Measurements from ENCODE around the gene ANKUB1.

The ANKUB1 gene

GRCh38 chr3:149763565-149764195 is 28.7 kb downstream of the ANKUB1 start:
- no peak for DNase-seq (ENCODE audit: low spot score)

GRCh38 chr3:149753717-149754116 is 38.6 kb downstream of the ANKUB1 start:
- no peak for DNase-seq (ENCODE audit: low spot score)

- no peak for DNase-seq (ENCODE audit: low spot score)
These were observed 39.6 kb downstream of the ANKUB1 start for GRCh38 chr3:149752788-149753136.

GRCh38 chr3:149752051-149752787 is 40.1 kb downstream of the ANKUB1 start, which contains the start of gene COMMD2:
Gene COMMD2, minus strand, starts transcription at chr3:149752489. Its CDS starts 45 bp downstream, at chr3:149752444.
- peak; percentile 80 for DNase-seq (ENCODE audit: low spot score)

- DNase-seq (ENCODE audit: low spot score): peak; percentile 30
These were observed 40.8 kb downstream of the ANKUB1 start for GRCh38 chr3:149751551-149751950.

- DNase-seq (ENCODE audit: low spot score): no peak
These were observed 47.7 kb downstream of the ANKUB1 start for GRCh38 chr3:149744606-149745005.

- DNase-seq (ENCODE audit: low spot score): no peak
These were observed 48.2 kb downstream of the ANKUB1 start for GRCh38 chr3:149744151-149744550.

GRCh38 chr3:149739396-149739795 is 53.0 kb downstream of the ANKUB1 start:
- DNase-seq (ENCODE audit: low spot score): no peak

- no peak for DNase-seq (ENCODE audit: low spot score)
These were observed 53.5 kb downstream of the ANKUB1 start for GRCh38 chr3:149738876-149739275.

GRCh38 chr3:149736953-149737205 is 55.5 kb downstream of the ANKUB1 start:
- no peak for DNase-seq (ENCODE audit: low spot score)

- DNase-seq (ENCODE audit: low spot score): no peak
These were observed 56.0 kb downstream of the ANKUB1 start for GRCh38 chr3:149736175-149736952.

GRCh38 chr3:149732234-149732633 is 60.1 kb downstream of the ANKUB1 start:
- DNase-seq (ENCODE audit: low spot score): no peak

GRCh38 chr3:149727656-149728055 is 64.7 kb downstream of the ANKUB1 start:
- DNase-seq (ENCODE audit: low spot score): no peak

GRCh38 chr3:149726716-149727407 is 65.5 kb downstream of the ANKUB1 start:
- no peak for DNase-seq (ENCODE audit: low spot score)

- DNase-seq (ENCODE audit: low spot score): no peak
These were observed 68.6 kb downstream of the ANKUB1 start for GRCh38 chr3:149723781-149724180.

GRCh38 chr3:149720918-149721317 is 71.4 kb downstream of the ANKUB1 start:
- DNase-seq (ENCODE audit: low spot score): no peak

GRCh38 chr3:149717391-149718056 is 74.8 kb downstream of the ANKUB1 start:
- DNase-seq (ENCODE audit: low spot score): peak; percentile 67

- DNase-seq (ENCODE audit: low spot score): no peak
These were observed 75.4 kb downstream of the ANKUB1 start for GRCh38 chr3:149716984-149717383.

GRCh38 chr3:149715247-149715646 is 77.1 kb downstream of the ANKUB1 start:
- no peak for DNase-seq (ENCODE audit: low spot score)

GRCh38 chr3:149713730-149714654 is 78.4 kb downstream of the ANKUB1 start:
- no peak for DNase-seq (ENCODE audit: low spot score)
